T-cell (primary cell): ENCODE results near the gene ANKRD50. TPM values are rescaled to one million over a fixed set of nuclear protein-coding genes. Genes with fewer than 3 reads are reported as not detected.

ENCODE experiments used
- ATAC-seq, 4 experiments: fragments of 200-7000 bp in 3 of 4; fragments of 150-1000 bp in 1 of 4; cut with Tn5 transposase; replicated peaks in 1 of 4; 1 replicate in 3 of 4; 2 replicates in 1 of 4; pipeline ENCODE4 v1.10.0; 2021; ENCODE audit warnings: moderate library complexity in 3 of 4, mild to moderate bottlenecking in 2 of 4, moderate number of reproducible peaks in 1 of 4
- CTCF ChIA-PET, 2 donors: fragments of 300-600 bp; sonication (Branson Sonifier 250); formaldehyde crosslinking; loops; one replicate each; lab custom pipeline; 2022; ENCODE audit warnings: antibody characterized with exemption in 2 of 2; lab: Charles Lee
- POLR2A ChIA-PET, 2 donors: fragments of 300-600 bp; sonication (Branson Sonifier 250); formaldehyde crosslinking; loops; one replicate each; lab custom pipeline; 2022; ENCODE audit warnings: antibody characterized with exemption in 2 of 2; lab: Charles Lee
- DNase-seq, 35 experiments: peaks; one replicate each; pipeline versions ENCODE4 v3.0.0 to v3.0.0-alpha.2; 2013 to 2023
- H3K27ac ChIP-seq: one replicate; pipeline ENCODE4 v1.5.1; 2013; ENCODE audit warnings: low read length
- H3K27me3 ChIP-seq, 2 experiments: replicated peaks in 1 of 2; 1 replicate in 1 of 2; 2 replicates in 1 of 2; pipeline versions ENCODE4 v1.6.1 to v1.7.0; 2013; ENCODE audit warnings: low read length in 1 of 2, mixed read lengths in 1 of 2; ENCODE audit not compliant: control insufficient read depth in 2 of 2, insufficient read depth in 2 of 2; ENCODE audit errors: extremely low read depth in 1 of 2
- H3K36me3 ChIP-seq, 2 donors: 1 replicate in 1 of 2; 2 replicates in 1 of 2; pipeline versions ENCODE4 v1.6.1 to v1.7.0; 2013; ENCODE audit warnings: low read length in 1 of 2; ENCODE audit not compliant: control insufficient read depth in 2 of 2, insufficient read depth in 1 of 2; ENCODE audit errors: extremely low read depth in 1 of 2
- H3K4me1 ChIP-seq, 2 experiments: 1 replicate in 1 of 2; 2 replicates in 1 of 2; pipeline versions ENCODE4 v1.6.1 to v1.7.0; 2013; ENCODE audit warnings: low read length in 2 of 2, mixed read lengths in 1 of 2; ENCODE audit not compliant: insufficient read depth in 2 of 2, control insufficient read depth in 1 of 2; ENCODE audit errors: extremely low read depth in 1 of 2
- H3K4me3 ChIP-seq, 2 donors: 1 replicate in 1 of 2; 2 replicates in 1 of 2; pipeline versions ENCODE4 v1.5.1 to v1.7.0; 2013; ENCODE audit warnings: mild to moderate bottlenecking in 2 of 2, low read length in 1 of 2, moderate library complexity in 1 of 2; ENCODE audit not compliant: control insufficient read depth in 1 of 2; ENCODE audit errors: extremely low read depth in 1 of 2
- H3K9me3 ChIP-seq: 2 replicates; pipeline ENCODE4 v1.7.0; 2013
- H3K27ac Mint-ChIP-seq, 2 donors: one replicate each; pipeline ENCODE4 v1.8.0; 2020 to 2021; ENCODE audit warnings: mild to moderate bottlenecking in 2 of 2, mixed read lengths in 2 of 2
- H3K27me3 Mint-ChIP-seq, 2 donors: one replicate each; pipeline ENCODE4 v1.8.0; 2021 to 2022; ENCODE audit warnings: mixed read lengths in 2 of 2
- H3K36me3 Mint-ChIP-seq: one replicate; pipeline ENCODE4 v1.8.0; 2021; ENCODE audit warnings: mixed read lengths
- H3K4me1 Mint-ChIP-seq, 3 donors: one replicate each; pipeline ENCODE4 v1.8.0; 2020 to 2022; ENCODE audit warnings: mixed read lengths in 3 of 3, mild to moderate bottlenecking in 1 of 3
- H3K4me3 Mint-ChIP-seq, 3 donors: one replicate each; pipeline ENCODE4 v1.8.0; 2020 to 2022; ENCODE audit warnings: mild to moderate bottlenecking in 3 of 3, mixed read lengths in 3 of 3, moderate library complexity in 3 of 3
- H3K9me3 Mint-ChIP-seq, 3 donors: one replicate each; pipeline ENCODE4 v1.8.0; 2020 to 2022; ENCODE audit warnings: mixed read lengths in 3 of 3
- WGBS: methylation state at CpG from one replicate; pipeline ENCODE4 v1.1.5; 2013; ENCODE audit warnings: missing lambda C conversion rate; ENCODE audit not compliant: insufficient coverage; 5-methylcytosine and 5-hydroxymethylcytosine counted together
- total RNA-seq, 35 experiments: library from RNA in 6 of 35; stranded (reverse) in 6 of 35; fragments of 120-200 nt in 1 of 35; gene quantifications; one replicate each; pipeline versions ENCODE4 v1.2.1 to v1.2.4 and lab custom pipeline; 2013 to 2026

ANKRD50 gene
- total RNA-seq, 5 donors from 2014 or later (not counting 1 experiment from before 2014, with no cell fraction given), result 0.23 to 0.65 (median 0.41) TPM

DNA sequence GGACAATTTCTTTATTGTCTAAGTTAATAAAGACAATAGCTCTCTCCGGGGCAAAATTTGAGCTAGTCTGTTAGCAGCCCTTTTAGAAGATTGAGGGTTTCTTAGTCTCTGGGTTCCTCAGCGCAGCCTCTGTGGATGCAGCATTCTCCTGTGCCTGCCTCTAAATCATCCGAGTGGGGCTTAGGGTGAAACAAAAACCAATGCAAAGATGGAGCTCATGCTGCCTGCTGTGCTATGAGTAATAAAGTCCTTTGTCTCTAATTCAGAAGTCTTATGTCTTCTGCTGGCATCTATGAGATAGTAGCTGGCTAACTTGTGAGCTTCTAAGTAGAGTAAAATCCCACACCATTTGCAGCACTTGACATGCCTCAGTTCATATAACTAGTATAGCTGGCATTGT, 67.9 kb downstream of the ANKRD50 start:
- DNase-seq (no peak), ATAC-seq (no peak)
- no peak overlapping the region for H3K4me3 ChIP-seq
- no peaks in the 10 kb centered on the region for H3K4me1 ChIP-seq
- Mint-ChIP-seq H3K36me3 (no peaks in the 10 kb centered on the region), H3K9me3 (no peaks in the 10 kb centered on the region), H3K27ac (no peak overlapping the region), H3K27me3 (peaks cover 0 to 7% of the 10 kb centered on the region in 2 donors), H3K4me3 (no peak overlapping the region), H3K4me1 (no peaks in the 10 kb centered on the region)
- no peaks in the 10 kb centered on the region for H3K9me3 ChIP-seq
- 100% methylated on average over 2 of the region's 3 CpGs for WGBS
- CTCF ChIA-PET, result no interaction called here
- no peaks in the 10 kb centered on the region for H3K36me3 ChIP-seq
- no peak overlapping the region for H3K27ac ChIP-seq
- H3K27me3 ChIP-seq, result no peaks in the 10 kb centered on the region
- POLR2A ChIA-PET, result no interaction called here

DNA sequence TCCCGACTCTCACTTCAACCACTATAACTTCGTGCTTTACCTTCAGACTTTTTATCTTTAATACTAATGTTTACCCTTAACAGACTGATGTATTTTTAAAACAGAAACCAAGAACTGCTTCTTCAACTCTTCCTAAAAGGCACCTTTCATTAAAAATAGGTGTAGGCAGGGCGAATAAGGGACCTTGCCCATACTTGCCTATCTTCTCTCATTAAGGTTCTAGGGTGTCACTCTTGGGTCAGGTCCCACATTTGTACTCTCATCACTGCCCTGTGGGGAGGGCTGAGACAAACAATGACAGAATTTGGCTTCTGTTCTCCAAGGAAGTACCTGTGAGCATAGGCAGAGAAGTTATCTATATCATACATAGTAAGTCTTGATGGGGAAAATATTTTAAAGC, 69.7 kb downstream of the ANKRD50 start:
- no peaks in the 10 kb centered on the region for H3K4me1 Mint-ChIP-seq
- H3K9me3 ChIP-seq, result no peaks in the 10 kb centered on the region
- H3K36me3 ChIP-seq, result no peaks in the 10 kb centered on the region
- no peaks in the 10 kb centered on the region for H3K27me3 ChIP-seq
- H3K9me3 Mint-ChIP-seq, result no peaks in the 10 kb centered on the region
- H3K4me3 Mint-ChIP-seq, result no peak overlapping the region
- ChIA-PET POLR2A (no interaction called here), CTCF (no interaction called here)
- 60% methylated on average over 1 of the region's 3 CpGs for WGBS
- no peaks in the 10 kb centered on the region for H3K36me3 Mint-ChIP-seq
- H3K4me1 ChIP-seq, result no peaks in the 10 kb centered on the region
- no peak for DNase-seq
- no peak overlapping the region for H3K27ac Mint-ChIP-seq
- peaks cover 0 to 7% of the 10 kb centered on the region in 2 donors for H3K27me3 Mint-ChIP-seq
- no peak overlapping the region for H3K27ac ChIP-seq
- no peak for ATAC-seq
- H3K4me3 ChIP-seq, result no peak overlapping the region

DNA sequence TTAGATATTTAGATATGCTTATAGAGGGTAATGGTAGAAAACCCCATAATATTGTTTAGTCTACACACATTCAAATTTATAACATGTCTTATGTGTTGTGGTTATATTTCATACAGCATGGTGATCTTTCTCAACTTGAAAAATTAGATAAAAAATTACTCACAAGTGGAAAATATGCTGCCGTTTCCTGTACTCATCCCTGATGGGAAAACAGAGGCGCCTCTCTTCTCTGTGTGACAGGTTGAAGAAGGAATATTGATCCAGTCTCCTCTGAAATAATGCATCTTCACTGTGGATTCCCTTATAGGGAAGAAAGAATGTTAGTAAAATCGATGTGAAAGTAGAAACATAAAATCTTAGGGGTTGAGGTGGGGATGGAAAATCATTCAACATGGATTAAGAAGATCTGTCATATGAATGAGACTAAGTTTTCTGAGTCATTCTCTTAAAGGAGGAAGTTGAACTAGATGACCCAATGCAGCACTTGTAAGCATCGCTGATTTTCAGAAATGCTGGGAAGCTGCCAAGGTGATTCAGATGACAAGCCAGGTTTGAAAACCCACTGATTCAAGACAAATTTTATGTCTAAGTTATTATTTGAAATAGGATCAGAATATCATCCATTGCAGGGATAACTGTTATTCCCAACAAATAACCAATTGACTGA, 70.7 kb downstream of the ANKRD50 start:
- H3K4me3 ChIP-seq, result no peak overlapping the region
- ChIA-PET POLR2A (no interaction called here), CTCF (no interaction called here)
- H3K27me3 ChIP-seq, result no peaks in the 10 kb centered on the region
- H3K9me3 Mint-ChIP-seq, result peaks cover 2 to 5% (median 5%) of the 10 kb centered on the region in 3 donors
- no peaks in the 10 kb centered on the region for H3K4me1 ChIP-seq
- H3K9me3 ChIP-seq, result no peaks in the 10 kb centered on the region
- H3K27me3 Mint-ChIP-seq, result peaks cover 0 to 7% of the 10 kb centered on the region in 2 donors
- no peaks in the 10 kb centered on the region for H3K4me1 Mint-ChIP-seq
- no peak overlapping the region for H3K27ac ChIP-seq
- no peak for ATAC-seq
- no peaks in the 10 kb centered on the region for H3K36me3 Mint-ChIP-seq
- H3K36me3 ChIP-seq, result no peaks in the 10 kb centered on the region
- H3K27ac Mint-ChIP-seq, result no peak overlapping the region
- 50% methylated on average over 1 of the region's 4 CpGs for WGBS
- no peak overlapping the region for H3K4me3 Mint-ChIP-seq
- no peak for DNase-seq

DNA sequence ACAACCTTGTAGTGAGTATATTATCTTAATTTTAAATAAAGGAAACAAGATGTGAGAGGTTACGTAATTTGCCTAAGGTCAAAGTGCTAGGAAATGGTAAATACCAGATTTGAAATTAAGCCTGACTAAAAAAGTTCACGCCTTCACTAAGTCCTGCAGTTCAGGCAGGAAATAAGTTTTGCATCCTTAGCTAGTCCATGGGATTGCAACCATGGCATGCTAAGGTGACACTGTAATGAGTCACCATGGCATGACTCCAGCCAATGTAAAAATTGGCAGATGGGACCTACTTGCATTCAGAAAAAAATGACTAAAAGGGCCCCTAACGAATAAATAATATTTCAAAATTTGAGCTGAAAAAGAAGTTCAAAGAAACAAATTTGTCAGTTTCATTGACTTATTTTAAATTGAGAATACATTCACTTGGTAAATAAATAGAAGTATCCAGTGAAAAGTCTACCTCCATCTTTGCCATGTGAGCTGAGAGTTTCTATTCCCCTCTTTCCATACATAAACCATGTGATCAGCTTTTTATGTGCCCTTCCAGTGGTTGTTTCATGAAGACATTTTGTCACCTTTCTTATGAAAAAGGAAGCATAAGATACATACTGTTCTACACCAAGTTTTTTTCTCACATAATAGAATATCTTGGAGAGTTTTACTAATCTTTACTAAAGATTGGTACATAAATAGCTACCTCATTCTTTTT, 72.4 kb downstream of the ANKRD50 start:
- DNase-seq (no peak), ATAC-seq (no peak)
- peaks cover 0 to 3% of the 10 kb centered on the region in 2 donors for H3K27me3 Mint-ChIP-seq
- H3K9me3 ChIP-seq, result no peaks in the 10 kb centered on the region
- H3K36me3 Mint-ChIP-seq, result no peaks in the 10 kb centered on the region
- no peaks in the 10 kb centered on the region for H3K27me3 ChIP-seq
- no peaks in the 10 kb centered on the region for H3K4me1 Mint-ChIP-seq
- H3K4me1 ChIP-seq, result no peaks in the 10 kb centered on the region
- 79% methylated on average over 2 of the region's 3 CpGs for WGBS
- H3K4me3 Mint-ChIP-seq, result no peak overlapping the region
- no peak overlapping the region for H3K27ac Mint-ChIP-seq
- CTCF ChIA-PET, result no interaction called here
- POLR2A ChIA-PET, result no interaction called here
- H3K9me3 Mint-ChIP-seq, result peaks cover 2 to 5% (median 5%) of the 10 kb centered on the region in 3 donors
- H3K36me3 ChIP-seq, result no peaks in the 10 kb centered on the region
- no peak overlapping the region for H3K27ac ChIP-seq
- no peak overlapping the region for H3K4me3 ChIP-seq

DNA sequence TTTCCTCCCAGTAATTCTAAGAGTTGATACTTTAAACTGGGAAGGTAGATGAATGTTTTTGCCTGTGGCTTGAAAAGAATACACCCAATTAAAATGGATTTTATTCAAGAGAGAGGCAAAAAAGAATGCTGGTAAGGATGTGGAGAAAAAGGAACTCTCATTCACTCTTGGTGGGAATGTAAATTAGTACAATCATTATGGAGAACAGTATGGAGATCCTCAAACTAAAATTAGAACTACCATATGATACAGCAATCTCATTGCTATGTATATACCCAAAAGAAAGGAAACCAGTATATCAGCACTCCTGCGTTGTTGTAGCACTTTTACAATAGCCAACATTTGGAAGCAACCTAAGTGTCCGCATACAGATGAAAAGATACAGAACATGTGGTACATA, 75.2 kb downstream of the ANKRD50 start:
- Histone ChIP-seq H3K27me3 (no peaks in the 10 kb centered on the region), H3K4me3 (no peak overlapping the region), H3K36me3 (no peaks in the 10 kb centered on the region), H3K9me3 (no peaks in the 10 kb centered on the region), H3K4me1 (no peaks in the 10 kb centered on the region), H3K27ac (no peak overlapping the region)
- Mint-ChIP-seq H3K4me1 (no peaks in the 10 kb centered on the region), H3K36me3 (no peaks in the 10 kb centered on the region), H3K27ac (no peak overlapping the region), H3K4me3 (no peak overlapping the region), H3K9me3 (peaks cover 2 to 5% (median 5%) of the 10 kb centered on the region in 3 donors), H3K27me3 (no peaks in the 10 kb centered on the region)
- ATAC-seq (no peak), DNase-seq (no peak)
- no CpG with 5 or more reads among the region's 2 CpGs for WGBS
- CTCF ChIA-PET, result no interaction called here
- POLR2A ChIA-PET, result no interaction called here

DNA sequence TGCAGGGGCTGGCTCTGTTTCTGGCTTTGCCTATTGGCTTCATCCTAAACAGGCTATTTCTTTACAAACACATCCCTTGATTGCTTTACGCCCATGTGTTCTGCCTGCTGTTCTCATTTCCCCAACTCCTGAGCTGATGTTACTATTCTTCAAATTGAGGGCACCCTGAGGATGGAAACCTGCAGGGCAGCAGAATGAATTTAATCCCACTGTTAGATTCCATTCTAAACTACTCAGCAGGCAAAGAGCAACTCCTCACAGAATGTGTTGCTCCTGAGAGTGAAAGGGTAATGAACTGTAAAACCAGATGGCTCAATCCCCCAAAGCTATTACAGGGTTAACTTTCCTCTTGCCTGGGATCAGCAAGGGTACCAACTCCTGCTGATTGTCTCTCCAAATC, 75.7 kb downstream of the ANKRD50 start:
- WGBS, result no CpG with 5 or more reads among the region's 1 CpG
- ChIA-PET POLR2A (no interaction called here), CTCF (no interaction called here)
- Histone ChIP-seq H3K4me1 (no peaks in the 10 kb centered on the region), H3K36me3 (no peaks in the 10 kb centered on the region), H3K4me3 (no peak overlapping the region), H3K27me3 (no peaks in the 10 kb centered on the region), H3K27ac (no peak overlapping the region), H3K9me3 (no peaks in the 10 kb centered on the region)
- H3K9me3 Mint-ChIP-seq, result peaks cover 2 to 5% (median 5%) of the 10 kb centered on the region in 3 donors
- ATAC-seq (no peak), DNase-seq (no peak)
- no peak overlapping the region for H3K27ac Mint-ChIP-seq
- H3K4me1 Mint-ChIP-seq, result no peaks in the 10 kb centered on the region
- no peaks in the 10 kb centered on the region for H3K36me3 Mint-ChIP-seq
- H3K27me3 Mint-ChIP-seq, result no peaks in the 10 kb centered on the region
- no peak overlapping the region for H3K4me3 Mint-ChIP-seq
